ENCODE measurements around the gene MAPK4. TPM values are rescaled to one million over a fixed set of nuclear protein-coding genes. Genes with fewer than 3 reads are reported as not detected.
A peak's percentile ranks its signal among the peaks of the same experiment; 100 is the strongest.

Gene MAPK4
- total RNA-seq, 1 donor from 2014 or later, result 2.2 TPM

- intact Hi-C loops (cut with DNase I), result no loop called here
- no peak for DNase-seq (ENCODE audit: extremely low spot score in 2 of 2)
- H3K4me3 ChIP-seq, result no peak overlapping the region
- no peak overlapping the region for H3K27ac ChIP-seq
- no peaks in the 10 kb centered on the region for H3K9me3 ChIP-seq
- no peak for TF ChIP-seq CTCF (IDR thresholded peaks at IDR 0.05)
- no peak for TF ChIP-seq POLR2AphosphoS5 (IDR thresholded peaks at IDR 0.05; ENCODE audit: insufficient read depth in 1 of 2, low read depth in 1 of 2)
- TF ChIP-seq POLR2A (IDR thresholded peaks at IDR 0.05), result no peak
- H3K36me3 ChIP-seq, result no peaks in the 10 kb centered on the region
- no peaks in the 10 kb centered on the region for H3K4me1 ChIP-seq
- no peaks in the 10 kb centered on the region for H3K27me3 ChIP-seq
Observed at GRCh38 chr18:50747849-50748242, 188.0 kb downstream of the MAPK4 start.

- intact Hi-C loops (cut with DNase I), result no loop called here
Observed at GRCh38 chr18:50748243-50749229, 188.6 kb downstream of the MAPK4 start.

GRCh38 chr18:50749421-50749820 lies 189.5 kb downstream of the MAPK4 start:
- H3K27ac ChIP-seq, result no peak overlapping the region
- no peaks in the 10 kb centered on the region for H3K4me1 ChIP-seq
- no peaks in the 10 kb centered on the region for H3K36me3 ChIP-seq
- H3K9me3 ChIP-seq, result no peaks in the 10 kb centered on the region
- H3K4me3 ChIP-seq, result no peak overlapping the region
- H3K27me3 ChIP-seq, result no peaks in the 10 kb centered on the region
- TF ChIP-seq POLR2AphosphoS5 (IDR thresholded peaks at IDR 0.05; ENCODE audit: insufficient read depth in 1 of 2, low read depth in 1 of 2) (no peak), POLR2A (IDR thresholded peaks at IDR 0.05) (no peak), CTCF (IDR thresholded peaks at IDR 0.05) (no peak)
- intact Hi-C loops (cut with DNase I), result no loop called here
- no peak for DNase-seq (ENCODE audit: extremely low spot score in 2 of 2)

More at GRCh38 chr18:50748243-50749229, 188.6 kb downstream of the MAPK4 start:
- Histone ChIP-seq H3K27ac (no peak overlapping the region), H3K36me3 (no peaks in the 10 kb centered on the region), H3K9me3 (no peaks in the 10 kb centered on the region), H3K4me1 (no peaks in the 10 kb centered on the region), H3K27me3 (no peaks in the 10 kb centered on the region), H3K4me3 (no peak overlapping the region)
- TF ChIP-seq POLR2AphosphoS5 (IDR thresholded peaks at IDR 0.05; ENCODE audit: insufficient read depth in 1 of 2, low read depth in 1 of 2) (no peak), CTCF (IDR thresholded peaks at IDR 0.05) (no peak), POLR2A (IDR thresholded peaks at IDR 0.05) (no peak)
- peak; percentile 42 to 67 for DNase-seq (ENCODE audit: extremely low spot score in 2 of 2)

DNA sequence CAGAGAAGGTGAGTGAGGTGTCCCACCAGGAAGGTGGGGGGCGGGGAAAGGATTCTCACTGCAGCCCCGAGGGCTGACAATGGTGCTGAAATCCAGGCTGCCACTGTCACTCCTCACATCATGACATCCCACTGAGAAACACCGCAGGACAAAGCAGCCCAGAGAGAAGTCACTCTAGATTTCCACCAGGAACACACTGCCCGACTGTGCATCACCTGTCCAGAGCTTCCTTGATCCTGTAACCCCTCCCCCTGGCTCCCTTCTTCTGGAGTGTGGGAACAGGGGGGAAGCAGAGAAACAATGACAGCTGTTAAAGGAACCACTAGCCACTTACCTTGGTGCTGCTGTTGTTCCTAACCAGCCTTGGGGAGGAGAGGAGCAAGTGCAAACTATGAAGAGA lies 190.1 kb downstream of the MAPK4 start:
- Histone ChIP-seq H3K27ac (no peak overlapping the region), H3K36me3 (no peaks in the 10 kb centered on the region), H3K27me3 (no peaks in the 10 kb centered on the region), H3K9me3 (no peaks in the 10 kb centered on the region), H3K4me3 (no peak overlapping the region), H3K4me1 (no peaks in the 10 kb centered on the region)
- no peak for TF ChIP-seq POLR2A (IDR thresholded peaks at IDR 0.05)
- no peak for TF ChIP-seq CTCF (IDR thresholded peaks at IDR 0.05)
- peak; percentile 44 to 52 for DNase-seq (ENCODE audit: extremely low spot score in 2 of 2)
- intact Hi-C loops (cut with DNase I), result no loop called here

GRCh38 chr18:50750546-50750945 lies 190.7 kb downstream of the MAPK4 start:
- Histone ChIP-seq H3K9me3 (no peaks in the 10 kb centered on the region), H3K36me3 (no peaks in the 10 kb centered on the region), H3K27me3 (no peaks in the 10 kb centered on the region), H3K4me1 (no peaks in the 10 kb centered on the region), H3K4me3 (no peak overlapping the region), H3K27ac (no peak overlapping the region)
- DNase-seq (ENCODE audit: extremely low spot score in 2 of 2), result peak; percentile 61 to 81
- TF ChIP-seq POLR2AphosphoS5 (IDR thresholded peaks at IDR 0.05; ENCODE audit: insufficient read depth in 1 of 2, low read depth in 1 of 2) (no peak), POLR2A (IDR thresholded peaks at IDR 0.05) (no peak)
- intact Hi-C loops (cut with DNase I), result no loop called here
